Pancreas (tissue), 10 donors: ENCODE results near the gene LMBRD1. TPM values are rescaled to one million over a fixed set of nuclear protein-coding genes. Genes with fewer than 3 reads are reported as not detected.

ENCODE experiments used
- ATAC-seq, 4 donors: fragments of 200-7000 bp; cut with Tn5 transposase; one replicate each; pipeline versions ENCODE4 v1.8.0 to v1.9.1; 2020; ENCODE audit warnings: mild to moderate bottlenecking in 4 of 4, moderate library complexity in 4 of 4
- DNase-seq, 6 donors: peaks; one replicate each; pipeline ENCODE4 v3.0.0-alpha.2; 2020
- FAIRE-seq: peaks from 2 replicates; lab custom pipeline; 2012; peaks lifted over from hg19 to GRCh38; lab: Jason Lieb, UNC
- H3K27ac ChIP-seq, 4 donors: fragments of 200-600 bp; sonication (generic); 1 replicate in 3 of 4; 2 replicates in 1 of 4; pipeline versions ENCODE4 v1.5.0 to v1.8.0; 2020
- H3K27me3 ChIP-seq, 4 donors: fragments of 200-600 bp; one replicate each; pipeline ENCODE4 v1.8.0; 2021
- H3K36me3 ChIP-seq, 3 donors: fragments of 200-600 bp; sonication (generic) in 1 of 3; one replicate each; pipeline versions ENCODE4 v1.5.0 to v1.8.0; 2020 to 2021
- H3K4me1 ChIP-seq, 3 donors: fragments of 200-600 bp; one replicate each; pipeline ENCODE4 v1.8.0; 2021
- H3K4me3 ChIP-seq, 4 donors: fragments of 200-600 bp; sonication (generic) in 2 of 4; one replicate each; pipeline versions ENCODE4 v1.5.0 to v1.8.0; 2020 to 2021
- H3K9me3 ChIP-seq, 4 donors: fragments of 200-600 bp; one replicate each; pipeline ENCODE4 v1.8.0; 2021
- CTCF ChIP-seq, 4 donors: fragments of 200-600 bp; sonication (generic) in 3 of 4; IDR thresholded peaks; one replicate each; pipeline versions ENCODE4 v1.5.0 to v1.8.0; 2021; ENCODE audit warnings: antibody characterized with exemption in 4 of 4
- WGBS, 2 donors: extraction: QIAGEN DNeasy Blood & Tissue Kit; methylation state at CpG; one replicate each; pipeline ENCODE4 v1.1.7; 2013; 5-methylcytosine and 5-hydroxymethylcytosine counted together
- intact Hi-C, 3 donors: fragments of 100-400 bp; cut with DNase I; formaldehyde crosslinking; loops; one replicate each; pipeline versions ENCODE4 v1.11.1 to v1.14.2; 2022
- polyA plus RNA-seq, 2 donors: library from polyadenylated mRNA; stranded (reverse); fragments of 200-250 nt; gene quantifications; one replicate each; pipeline ENCODE4 v1.2.3, GENCODE V29; 2013
- total RNA-seq, 6 donors: library from RNA; stranded (reverse); fragmentation: NEBNext Ultra II Directional in 4 of 6; extraction: Animal tissue kit (Norgen Biotek cat#: 25700) in 4 of 6; gene quantifications; one replicate each; pipeline versions ENCODE4 v1.2.1 to v1.2.4, GENCODE V29; 2021 to 2023
- donor health status: healthy with polysubstance abuse.
- donor health status: DM: no; HTN: no; CAD: no; lungs with moderate emphysema.
- donor health status: DM: no; HTN: no; CAD: no.
- donor health status: control.
- donor health status: control.
- donor health status: Bipolar disorder and iron deficiency.
- donor health status: DM: yes; HTN: yes; CAD: no.
- donor health status: DM: no; HTN: no; CAD: no.
- donor health status: DM: no; HTN: no; CAD: no.
- donor health status: DM: yes; HTN: yes; CAD: no.

The LMBRD1 gene
- total and polyA plus RNA-seq, 8 donors: 16.5 to 50.5 (median 38.7) TPM

- Histone ChIP-seq H3K27me3 (no peaks in the 10 kb centered on the region), H3K4me3 (no peak overlapping the region), H3K9me3 (no peaks in the 10 kb centered on the region), H3K4me1 (peaks cover 0 to 25% (median 18%) of the 10 kb centered on the region in 3 donors), H3K27ac (no peak overlapping the region), H3K36me3 (no peaks in the 10 kb centered on the region)
- DNase-seq: no peak
- TF ChIP-seq CTCF (IDR thresholded peaks at IDR 0.05): no peak
- 80 to 95% methylated on average over 3 of the region's 3 CpGs for WGBS, 2 donors
- no peak for ATAC-seq
- FAIRE-seq: no peak
- intact Hi-C loops: no loop called here
Measured at GRCh38 chr6:69816569-69816968, 19.8 kb upstream of the LMBRD1 start.

GRCh38 chr6:69816026-69816425, 19.2 kb upstream of the LMBRD1 start:
- no peak overlapping the region for H3K4me3 ChIP-seq
- H3K9me3 ChIP-seq: no peaks in the 10 kb centered on the region
- DNase-seq (no peak), FAIRE-seq (no peak), ATAC-seq (no peak)
- H3K4me1 ChIP-seq: peaks cover 0 to 25% (median 18%) of the 10 kb centered on the region in 3 donors
- no peaks in the 10 kb centered on the region for H3K27me3 ChIP-seq
- no peak for TF ChIP-seq CTCF (IDR thresholded peaks at IDR 0.05)
- intact Hi-C loops: no loop called here
- no peak overlapping the region for H3K27ac ChIP-seq
- WGBS, 2 donors: 100% methylated on average over 1 of the region's 1 CpG
- H3K36me3 ChIP-seq: no peaks in the 10 kb centered on the region

GRCh38 chr6:69813508-69813907, 16.7 kb upstream of the LMBRD1 start:
- Histone ChIP-seq H3K27me3 (no peaks in the 10 kb centered on the region), H3K9me3 (no peaks in the 10 kb centered on the region), H3K4me3 (no peak overlapping the region), H3K4me1 (peaks cover 0 to 15% (median 14%) of the 10 kb centered on the region in 3 donors), H3K27ac (peak overlapping the region in 1 of 4 donors; percentile 19), H3K36me3 (no peaks in the 10 kb centered on the region)
- intact Hi-C loops: no loop called here
- 77 to 85% methylated on average over 1 of the region's 1 CpG for WGBS, 2 donors
- no peak for TF ChIP-seq CTCF (IDR thresholded peaks at IDR 0.05)
- ATAC-seq: peak in 2 of 4 donors; percentile 51 to 65
- DNase-seq: no peak
- FAIRE-seq: no peak

DNA sequence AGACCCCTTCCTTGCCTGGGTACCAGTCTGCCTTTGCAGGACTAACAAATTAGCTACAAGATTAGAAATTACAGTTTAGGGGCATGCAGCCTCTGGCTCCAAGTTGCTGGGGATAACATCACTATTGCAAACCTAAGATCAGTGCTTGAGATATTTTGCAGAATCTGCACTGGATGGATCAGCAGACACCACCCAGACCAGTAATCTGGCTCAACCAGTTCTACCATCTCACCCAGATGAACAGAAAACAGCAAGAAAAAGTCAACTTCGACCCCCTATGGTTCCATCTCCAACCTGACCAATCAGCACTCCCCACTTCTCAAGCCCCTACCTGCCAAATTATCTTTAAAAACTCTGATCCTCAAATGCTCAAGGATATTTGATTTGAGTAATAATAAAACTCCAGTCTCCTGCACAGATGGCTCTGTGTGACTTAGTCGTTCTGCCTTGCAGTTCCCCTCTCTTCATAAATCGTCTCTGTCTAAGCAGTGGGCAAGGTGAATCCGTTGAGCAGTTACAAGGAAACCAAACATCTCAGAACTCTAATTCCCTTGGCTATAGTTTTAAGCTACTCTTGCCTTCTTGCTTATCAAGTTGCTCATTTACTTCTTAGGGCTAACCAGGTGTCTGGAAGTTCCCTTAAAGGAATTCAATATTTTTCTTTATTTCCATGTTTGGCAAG, 16.1 kb upstream of the LMBRD1 start:
- H3K36me3 ChIP-seq: no peaks in the 10 kb centered on the region
- H3K9me3 ChIP-seq: no peaks in the 10 kb centered on the region
- peaks cover 0 to 9% (median 8%) of the 10 kb centered on the region in 3 donors for H3K4me1 ChIP-seq
- no peaks in the 10 kb centered on the region for H3K27me3 ChIP-seq
- intact Hi-C loops: no loop called here
- WGBS, 2 donors: 64 to 75% methylated on average over 4 of the region's 4 CpGs
- H3K27ac ChIP-seq: peak overlapping the region in 1 of 4 donors; percentile 19
- H3K4me3 ChIP-seq: no peak overlapping the region
- FAIRE-seq: no peak
- no peak for ATAC-seq
- no peak for DNase-seq
- no peak for TF ChIP-seq CTCF (IDR thresholded peaks at IDR 0.05)

DNA sequence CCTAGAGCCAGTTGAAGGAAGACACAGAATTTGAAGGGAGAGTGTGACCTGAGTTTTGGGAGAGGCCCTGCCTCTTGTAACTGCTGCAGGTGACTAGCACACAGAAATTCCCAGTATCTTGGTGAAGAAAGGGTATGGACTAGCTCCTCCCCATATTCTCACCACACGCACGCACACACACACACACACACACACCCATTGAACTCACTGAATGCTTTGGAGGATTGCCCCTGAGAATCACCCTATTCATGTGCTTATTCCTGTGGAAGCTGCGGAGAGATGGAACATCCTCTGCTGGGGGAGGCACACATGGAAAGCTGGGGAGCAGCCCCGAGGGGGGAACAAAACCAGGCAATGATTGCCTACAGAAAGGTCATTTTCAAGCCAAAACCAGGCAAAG, 6.2 kb upstream of the LMBRD1 start:
- intact Hi-C loops: no loop called here
- H3K27me3 ChIP-seq: no peaks in the 10 kb centered on the region
- no peak overlapping the region for H3K4me3 ChIP-seq
- 76 to 88% methylated on average over 4 of the region's 4 CpGs for WGBS, 2 donors
- DNase-seq (no peak), FAIRE-seq (no peak), ATAC-seq (no peak)
- H3K4me1 ChIP-seq: no peaks in the 10 kb centered on the region
- no peak overlapping the region for H3K27ac ChIP-seq
- H3K9me3 ChIP-seq: no peaks in the 10 kb centered on the region
- no peak for TF ChIP-seq CTCF (IDR thresholded peaks at IDR 0.05)
- no peaks in the 10 kb centered on the region for H3K36me3 ChIP-seq
